SU-DHL-6 (cell line): Measurements from ENCODE around the gene GTF2I.
"Not testable (repeated sequence)": the region's sequence is repeated elsewhere in the genome, so short reads cannot be mapped to it uniquely, and the experiment has no call there.

ENCODE experiments used
- EZH2phosphoT487 ChIP-seq: fragments of 200-600 bp; sonication (generic), shearing (Covaris generic); conservative IDR thresholded peaks from 2 replicates; pipeline ENCODE4 v1.6.1; 2018; ENCODE audit warnings: mild to moderate bottlenecking, antibody characterized with exemption, low read length, moderate library complexity, mixed read lengths
- TF ChIP-seq, protein P1 (sequence below): fragments of 200-600 bp; sonication (generic); IDR thresholded peaks from one replicate; pipeline ENCODE4 v1.5.1; 2017; ENCODE audit warnings: antibody characterized with exemption, mild to moderate bottlenecking, low read length, moderate library complexity; ENCODE audit not compliant: insufficient read depth, poor library complexity, severe bottlenecking

GRCh38 chr7:74797848-74798622 is 140.5 kb downstream of the GTF2I start:
- TF ChIP-seq, protein P1, sequence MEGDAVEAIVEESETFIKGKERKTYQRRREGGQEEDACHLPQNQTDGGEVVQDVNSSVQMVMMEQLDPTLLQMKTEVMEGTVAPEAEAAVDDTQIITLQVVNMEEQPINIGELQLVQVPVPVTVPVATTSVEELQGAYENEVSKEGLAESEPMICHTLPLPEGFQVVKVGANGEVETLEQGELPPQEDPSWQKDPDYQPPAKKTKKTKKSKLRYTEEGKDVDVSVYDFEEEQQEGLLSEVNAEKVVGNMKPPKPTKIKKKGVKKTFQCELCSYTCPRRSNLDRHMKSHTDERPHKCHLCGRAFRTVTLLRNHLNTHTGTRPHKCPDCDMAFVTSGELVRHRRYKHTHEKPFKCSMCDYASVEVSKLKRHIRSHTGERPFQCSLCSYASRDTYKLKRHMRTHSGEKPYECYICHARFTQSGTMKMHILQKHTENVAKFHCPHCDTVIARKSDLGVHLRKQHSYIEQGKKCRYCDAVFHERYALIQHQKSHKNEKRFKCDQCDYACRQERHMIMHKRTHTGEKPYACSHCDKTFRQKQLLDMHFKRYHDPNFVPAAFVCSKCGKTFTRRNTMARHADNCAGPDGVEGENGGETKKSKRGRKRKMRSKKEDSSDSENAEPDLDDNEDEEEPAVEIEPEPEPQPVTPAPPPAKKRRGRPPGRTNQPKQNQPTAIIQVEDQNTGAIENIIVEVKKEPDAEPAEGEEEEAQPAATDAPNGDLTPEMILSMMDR: not testable (repeated sequence)
- not testable (repeated sequence) for TF ChIP-seq EZH2phosphoT487
